Effector memory CD4-positive, alpha-beta T cell (primary cell): ENCODE measurements around the gene ELMO3.

ENCODE experiments used
- DNase-seq, 3 donors: peaks; one replicate each; pipeline ENCODE4 v3.0.0-alpha.2; 2020
- H3K27ac ChIP-seq: 2 replicates; pipeline ENCODE4 v1.7.0; 2013; ENCODE audit warnings: mild to moderate bottlenecking, low read length, moderate library complexity; ENCODE audit not compliant: insufficient read depth, poor library complexity, severe bottlenecking
- H3K27me3 ChIP-seq: replicated peaks from 2 replicates; pipeline ENCODE4 v1.7.0; 2013; ENCODE audit warnings: mild to moderate bottlenecking, low read length; ENCODE audit not compliant: insufficient read depth, control insufficient read depth, poor library complexity, severe bottlenecking
- H3K36me3 ChIP-seq: 2 replicates; pipeline ENCODE4 v1.7.0; 2013; ENCODE audit warnings: mild to moderate bottlenecking, low read length, moderate library complexity; ENCODE audit not compliant: control insufficient read depth, insufficient read depth
- H3K4me1 ChIP-seq: 2 replicates; pipeline ENCODE4 v1.7.0; 2013; ENCODE audit warnings: low read length, mild to moderate bottlenecking; ENCODE audit not compliant: control insufficient read depth, insufficient read depth, poor library complexity, severe bottlenecking
- H3K4me3 ChIP-seq: 2 replicates; pipeline ENCODE4 v1.7.0; 2013; ENCODE audit warnings: low read length, low read depth, mild to moderate bottlenecking; ENCODE audit not compliant: insufficient read depth, poor library complexity, severe bottlenecking
- H3K9me3 ChIP-seq: 2 replicates; pipeline ENCODE4 v1.7.0; 2013; ENCODE audit warnings: mild to moderate bottlenecking, low read length, moderate library complexity; ENCODE audit not compliant: control insufficient read depth

Gene ELMO3

GRCh38 chr16:67230809-67231660 lies 32.1 kb downstream of the ELMO3 start:
- Histone ChIP-seq H3K27ac (no peak overlapping the region), H3K27me3 (no peaks in the 10 kb centered on the region), H3K9me3 (no peaks in the 10 kb centered on the region), H3K4me3 (no peak overlapping the region), H3K4me1 (peaks cover 15% of the 10 kb centered on the region), H3K36me3 (peaks cover 46% of the 10 kb centered on the region)
- no peak for DNase-seq

GRCh38 chr16:67233596-67233995 lies 34.7 kb downstream of the ELMO3 start:
- Histone ChIP-seq H3K36me3 (peaks cover 55% of the 10 kb centered on the region), H3K4me1 (peaks cover 7% of the 10 kb centered on the region), H3K4me3 (no peak overlapping the region), H3K9me3 (no peaks in the 10 kb centered on the region), H3K27me3 (no peaks in the 10 kb centered on the region), H3K27ac (no peak overlapping the region)
- no peak for DNase-seq

GRCh38 chr16:67234180-67234597 lies 35.3 kb downstream of the ELMO3 start:
- no peak for DNase-seq
- no peaks in the 10 kb centered on the region for H3K27me3 ChIP-seq
- H3K27ac ChIP-seq = no peak overlapping the region
- H3K9me3 ChIP-seq = no peaks in the 10 kb centered on the region
- peaks cover 52% of the 10 kb centered on the region for H3K36me3 ChIP-seq
- H3K4me1 ChIP-seq = peaks cover 7% of the 10 kb centered on the region
- H3K4me3 ChIP-seq = no peak overlapping the region

GRCh38 chr16:67235816-67236562 lies 37.1 kb downstream of the ELMO3 start:
- no peak overlapping the region for H3K4me3 ChIP-seq
- peaks cover 40% of the 10 kb centered on the region for H3K36me3 ChIP-seq
- H3K27me3 ChIP-seq = no peaks in the 10 kb centered on the region
- DNase-seq = peak; percentile 57 to 68 (median 62)
- H3K4me1 ChIP-seq = peaks cover 7% of the 10 kb centered on the region
- peak overlapping the region; percentile 71 for H3K27ac ChIP-seq
- no peaks in the 10 kb centered on the region for H3K9me3 ChIP-seq

- peaks cover 33% of the 10 kb centered on the region for H3K36me3 ChIP-seq
- peak; percentile 74 to 83 (median 77) for DNase-seq
- H3K27ac ChIP-seq = peak overlapping the region; percentile 71
- H3K4me3 ChIP-seq = no peak overlapping the region
- no peaks in the 10 kb centered on the region for H3K27me3 ChIP-seq
- peaks cover 7% of the 10 kb centered on the region for H3K4me1 ChIP-seq
- no peaks in the 10 kb centered on the region for H3K9me3 ChIP-seq
These were observed 37.8 kb downstream of the ELMO3 start for GRCh38 chr16:67236563-67237395.

- no peak overlapping the region for H3K4me3 ChIP-seq
- H3K36me3 ChIP-seq = peaks cover 33% of the 10 kb centered on the region
- H3K27me3 ChIP-seq = no peaks in the 10 kb centered on the region
- DNase-seq = no peak
- no peaks in the 10 kb centered on the region for H3K9me3 ChIP-seq
- H3K4me1 ChIP-seq = peaks cover 7% of the 10 kb centered on the region
- peak overlapping the region; percentile 7 for H3K27ac ChIP-seq
These were observed 38.7 kb downstream of the ELMO3 start for GRCh38 chr16:67237396-67238277.

- DNase-seq = no peak
- peaks cover 7% of the 10 kb centered on the region for H3K4me1 ChIP-seq
- H3K4me3 ChIP-seq = no peak overlapping the region
- no peaks in the 10 kb centered on the region for H3K27me3 ChIP-seq
- peaks cover 33% of the 10 kb centered on the region for H3K36me3 ChIP-seq
- H3K9me3 ChIP-seq = no peaks in the 10 kb centered on the region
- H3K27ac ChIP-seq = no peak overlapping the region
These were observed 39.3 kb downstream of the ELMO3 start for GRCh38 chr16:67238278-67238575.

GRCh38 chr16:67238806-67239470 lies 40.0 kb downstream of the ELMO3 start:
- Histone ChIP-seq H3K4me3 (no peak overlapping the region), H3K36me3 (peaks cover 32% of the 10 kb centered on the region), H3K4me1 (peaks cover 14% of the 10 kb centered on the region), H3K27me3 (no peaks in the 10 kb centered on the region), H3K9me3 (no peaks in the 10 kb centered on the region), H3K27ac (no peak overlapping the region)
- no peak for DNase-seq

- Histone ChIP-seq H3K27ac (no peak overlapping the region), H3K36me3 (peaks cover 23% of the 10 kb centered on the region), H3K4me1 (peaks cover 27% of the 10 kb centered on the region), H3K9me3 (no peaks in the 10 kb centered on the region), H3K4me3 (no peak overlapping the region), H3K27me3 (no peaks in the 10 kb centered on the region)
- DNase-seq = no peak
These were observed 41.6 kb downstream of the ELMO3 start for GRCh38 chr16:67240506-67240905.
